Fibroblast of the conjunctiva (primary cell): ENCODE results near the gene POR.
"Not testable (repeated sequence)": the region's sequence is repeated elsewhere in the genome, so short reads cannot be mapped to it uniquely, and the experiment has no call there.

Experiments
- DNase-seq: peaks from one replicate; pipeline ENCODE4 v3.0.0-alpha.2; 2010; ENCODE audit warnings: low read depth

POR gene

GRCh38 chr7:75885036-75885435, 29.9 kb upstream of the POR start:
- DNase-seq, result no peak

GRCh38 chr7:75887669-75888369, 27.1 kb upstream of the POR start:
- no peak for DNase-seq

- DNase-seq, result no peak
Measured at GRCh38 chr7:75888464-75889222, 26.3 kb upstream of the POR start.

- DNase-seq, result no peak
Measured at GRCh38 chr7:75889223-75889825, 25.6 kb upstream of the POR start.

- DNase-seq, result no peak
Measured at GRCh38 chr7:75889826-75890225, 25.1 kb upstream of the POR start.

- not testable (repeated sequence) for DNase-seq
Measured at GRCh38 chr7:75891237-75891636, 23.7 kb upstream of the POR start.

GRCh38 chr7:75891815-75892411, 23.0 kb upstream of the POR start:
- no peak for DNase-seq

- no peak for DNase-seq
Measured at GRCh38 chr7:75892634-75893272, 22.2 kb upstream of the POR start.

- DNase-seq, result no peak
Measured at GRCh38 chr7:75896803-75897327, 18.1 kb upstream of the POR start.

GRCh38 chr7:75900617-75901315, 14.2 kb upstream of the POR start:
- no peak for DNase-seq

GRCh38 chr7:75905785-75906604, 9.0 kb upstream of the POR start:
- DNase-seq, result peak; percentile 76

- DNase-seq, result no peak
Measured at GRCh38 chr7:75906991-75907667, 7.8 kb upstream of the POR start.

- DNase-seq, result not testable (repeated sequence)
Measured at GRCh38 chr7:75907668-75908039, 7.3 kb upstream of the POR start.

GRCh38 chr7:75909521-75910132, 5.3 kb upstream of the POR start:
- no peak for DNase-seq

- not testable (repeated sequence) for DNase-seq
Measured at GRCh38 chr7:75911186-75911585, 3.8 kb upstream of the POR start.

GRCh38 chr7:75913437-75913836, 1.5 kb upstream of the POR start:
- no peak for DNase-seq

- DNase-seq, result no peak
Measured at GRCh38 chr7:75914169-75914654, 743 bp upstream of the POR start.

- no peak for DNase-seq
Measured at GRCh38 chr7:75915416-75916156, 631 bp downstream of the POR start.

GRCh38 chr7:75916259-75916658, 1.3 kb downstream of the POR start:
- no peak for DNase-seq
